Activated CD8-positive, alpha-beta T cell treated with anti-CD3 and anti-CD28 coated beads for 36 hours (primary cell): ENCODE data around the gene PATJ. TPM values are rescaled to one million over a fixed set of nuclear protein-coding genes. Genes with fewer than 3 reads are reported as not detected.

Source experiments
- ATAC-seq: fragments of 200-7000 bp; cut with Tn5 transposase; one replicate; pipeline ENCODE4 v1.10.0; 2021; ENCODE audit warnings: mild to moderate bottlenecking, moderate library complexity
- CTCF ChIA-PET: fragments of 350-600 bp; sonication (Branson Sonifier 250); formaldehyde crosslinking; loops from one replicate; lab custom pipeline; 2021; ENCODE audit warnings: antibody characterized with exemption; lab: Charles Lee
- POLR2A ChIA-PET: fragments of 350-600 bp; sonication (Branson Sonifier 250); formaldehyde crosslinking; loops from one replicate; lab custom pipeline; 2021; ENCODE audit warnings: antibody characterized with exemption; lab: Charles Lee
- DNase-seq: peaks from one replicate; pipeline ENCODE4 v3.0.0-alpha.2; 2020
- H3K27ac Mint-ChIP-seq: one replicate; pipeline ENCODE4 v1.8.0; 2021; ENCODE audit warnings: mild to moderate bottlenecking, mixed read lengths
- H3K27me3 Mint-ChIP-seq: one replicate; pipeline ENCODE4 v1.8.0; 2021; ENCODE audit warnings: mixed read lengths
- H3K36me3 Mint-ChIP-seq: one replicate; pipeline ENCODE4 v1.8.0; 2021; ENCODE audit warnings: low read depth, mixed read lengths
- H3K4me1 Mint-ChIP-seq: one replicate; pipeline ENCODE4 v1.8.0; 2021; ENCODE audit warnings: low read depth, mixed read lengths
- H3K4me3 Mint-ChIP-seq: one replicate; pipeline ENCODE4 v1.8.0; 2021; ENCODE audit warnings: mild to moderate bottlenecking, moderate library complexity, mixed read lengths
- H3K9me3 Mint-ChIP-seq: one replicate; pipeline ENCODE4 v1.8.0; 2021; ENCODE audit warnings: mixed read lengths
- intact Hi-C: fragments of 100-400 bp; cut with micrococcal nuclease; formaldehyde crosslinking; loops from one replicate; pipeline ENCODE4 v1.10.0; 2022
- total RNA-seq, 2 experiments: library from RNA; stranded (reverse); gene quantifications; one replicate each; pipeline ENCODE4 v1.2.3, GENCODE V29; 2021
- TF ChIP-seq, protein P1 (sequence below): fragments of 200-600 bp; IDR thresholded peaks from one replicate; pipeline ENCODE4 v1.8.0; 2022; ENCODE audit warnings: antibody characterized with exemption, mild to moderate bottlenecking

Gene PATJ
- total RNA-seq, 2 experiments from 2014 or later = 8.1 to 9.2 TPM

DNA sequence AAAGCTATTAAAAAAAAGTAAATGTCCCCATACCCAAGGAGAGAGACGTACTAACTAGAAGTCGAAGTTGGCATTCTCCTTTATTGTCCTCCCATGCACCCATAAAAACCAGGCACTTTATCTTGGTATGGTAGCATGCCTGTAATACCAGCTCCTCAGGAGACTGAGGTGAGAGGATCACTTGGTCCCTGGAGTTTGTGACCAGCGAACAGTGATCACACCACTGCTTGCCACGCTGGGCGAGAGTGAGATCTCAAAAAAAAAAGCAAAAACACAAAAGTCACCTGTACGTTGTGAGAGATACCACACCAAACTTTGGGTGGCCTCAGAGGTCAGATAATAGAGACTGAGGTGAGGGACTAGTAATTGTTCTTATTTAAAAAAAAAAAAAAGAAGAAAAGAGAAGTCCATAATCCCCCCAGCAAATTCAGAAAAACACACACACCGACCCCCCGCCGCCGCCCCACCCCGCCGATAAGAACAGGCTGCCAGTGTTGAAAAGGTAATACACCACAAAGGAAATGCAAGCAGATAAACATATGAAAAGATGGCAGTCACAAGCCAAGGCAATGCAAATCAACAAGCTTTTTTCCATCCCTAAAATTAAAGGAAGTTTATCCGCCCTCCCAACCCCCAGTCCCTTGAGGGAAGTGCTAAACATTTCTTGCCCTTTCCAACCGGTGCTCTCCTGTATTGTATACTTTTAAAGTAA is 455.9 kb downstream of the PATJ start:
- no peak for ATAC-seq
- TF ChIP-seq, protein P1, sequence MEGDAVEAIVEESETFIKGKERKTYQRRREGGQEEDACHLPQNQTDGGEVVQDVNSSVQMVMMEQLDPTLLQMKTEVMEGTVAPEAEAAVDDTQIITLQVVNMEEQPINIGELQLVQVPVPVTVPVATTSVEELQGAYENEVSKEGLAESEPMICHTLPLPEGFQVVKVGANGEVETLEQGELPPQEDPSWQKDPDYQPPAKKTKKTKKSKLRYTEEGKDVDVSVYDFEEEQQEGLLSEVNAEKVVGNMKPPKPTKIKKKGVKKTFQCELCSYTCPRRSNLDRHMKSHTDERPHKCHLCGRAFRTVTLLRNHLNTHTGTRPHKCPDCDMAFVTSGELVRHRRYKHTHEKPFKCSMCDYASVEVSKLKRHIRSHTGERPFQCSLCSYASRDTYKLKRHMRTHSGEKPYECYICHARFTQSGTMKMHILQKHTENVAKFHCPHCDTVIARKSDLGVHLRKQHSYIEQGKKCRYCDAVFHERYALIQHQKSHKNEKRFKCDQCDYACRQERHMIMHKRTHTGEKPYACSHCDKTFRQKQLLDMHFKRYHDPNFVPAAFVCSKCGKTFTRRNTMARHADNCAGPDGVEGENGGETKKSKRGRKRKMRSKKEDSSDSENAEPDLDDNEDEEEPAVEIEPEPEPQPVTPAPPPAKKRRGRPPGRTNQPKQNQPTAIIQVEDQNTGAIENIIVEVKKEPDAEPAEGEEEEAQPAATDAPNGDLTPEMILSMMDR = no peak
- Mint-ChIP-seq H3K4me3 (no peak overlapping the region), H3K36me3 (no peaks in the 10 kb centered on the region), H3K9me3 (no peaks in the 10 kb centered on the region), H3K27me3 (peaks cover 22% of the 10 kb centered on the region), H3K27ac (no peak overlapping the region), H3K4me1 (peaks cover 4% of the 10 kb centered on the region)
- ChIA-PET CTCF (interaction anchor here (0.7 to 1.7 kb wide), 3 partner anchors 22 to 1240 kb away, joined by 3 to 6 read pairs (median 3); no protein-coding TSS in a partner anchor), POLR2A (interaction anchor here (0.7 kb wide), 1 partner anchor 239 kb away, joined by 3 read pairs; the partner anchor contains the start of gene USP1)
- intact Hi-C loops = no loop called here
- no peak for DNase-seq

DNA sequence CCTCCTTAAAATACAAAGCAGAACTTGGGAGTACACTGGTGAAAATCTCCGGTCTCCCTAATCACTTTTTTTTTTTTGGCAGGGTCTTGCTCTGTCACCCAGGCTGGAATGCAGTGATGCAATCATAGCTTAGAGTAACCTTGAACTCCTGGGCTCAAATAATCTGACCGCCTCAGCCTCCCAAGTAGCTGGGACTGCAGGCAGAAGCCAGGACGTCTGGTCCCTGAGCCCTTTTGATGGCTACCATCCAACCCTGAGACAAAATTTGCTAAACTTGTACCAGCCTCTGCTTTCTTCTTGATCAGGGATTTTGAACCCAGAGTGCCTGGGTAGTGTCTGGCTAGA is 456.5 kb downstream of the PATJ start:
- no peak for ATAC-seq
- Mint-ChIP-seq H3K27ac (no peak overlapping the region), H3K4me1 (peaks cover 4% of the 10 kb centered on the region), H3K4me3 (no peak overlapping the region), H3K9me3 (no peaks in the 10 kb centered on the region), H3K36me3 (no peaks in the 10 kb centered on the region), H3K27me3 (peaks cover 19% of the 10 kb centered on the region)
- POLR2A ChIA-PET = no interaction called here
- DNase-seq = no peak
- CTCF ChIA-PET = interaction anchor here (0.7 kb wide), 1 partner anchor 1241 kb away, joined by 3 read pairs; no protein-coding TSS in a partner anchor
- TF ChIP-seq, protein P1 = no peak
- intact Hi-C loops = no loop called here

DNA sequence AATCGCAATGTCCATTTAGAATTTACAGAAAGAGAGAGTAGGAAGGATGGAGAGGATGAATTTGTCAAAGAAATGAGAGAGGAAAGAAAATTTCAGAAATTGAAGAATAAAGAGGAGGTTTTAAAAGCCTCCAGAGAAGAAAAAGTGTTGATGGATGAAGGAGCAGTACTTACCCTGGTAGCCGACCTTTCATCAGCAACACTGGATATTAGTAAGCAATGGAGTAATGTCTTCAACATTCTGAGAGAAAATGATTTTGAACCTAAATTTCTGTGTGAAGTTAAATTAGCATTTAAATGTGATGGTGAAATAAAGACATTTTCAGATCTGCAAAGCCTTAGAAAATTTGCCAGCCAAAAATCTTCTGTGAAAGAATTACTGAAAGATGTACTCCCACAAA is 464.9 kb downstream of the PATJ start:
- ChIA-PET POLR2A (no interaction called here), CTCF (no interaction called here)
- Mint-ChIP-seq H3K9me3 (peaks cover 14% of the 10 kb centered on the region), H3K36me3 (peaks cover 2% of the 10 kb centered on the region), H3K4me1 (peaks cover 8% of the 10 kb centered on the region), H3K27ac (no peak overlapping the region), H3K4me3 (no peak overlapping the region), H3K27me3 (peaks cover 4% of the 10 kb centered on the region)
- DNase-seq (no peak), ATAC-seq (no peak)
- TF ChIP-seq, protein P1 = no peak
- intact Hi-C loops = no loop called here

DNA sequence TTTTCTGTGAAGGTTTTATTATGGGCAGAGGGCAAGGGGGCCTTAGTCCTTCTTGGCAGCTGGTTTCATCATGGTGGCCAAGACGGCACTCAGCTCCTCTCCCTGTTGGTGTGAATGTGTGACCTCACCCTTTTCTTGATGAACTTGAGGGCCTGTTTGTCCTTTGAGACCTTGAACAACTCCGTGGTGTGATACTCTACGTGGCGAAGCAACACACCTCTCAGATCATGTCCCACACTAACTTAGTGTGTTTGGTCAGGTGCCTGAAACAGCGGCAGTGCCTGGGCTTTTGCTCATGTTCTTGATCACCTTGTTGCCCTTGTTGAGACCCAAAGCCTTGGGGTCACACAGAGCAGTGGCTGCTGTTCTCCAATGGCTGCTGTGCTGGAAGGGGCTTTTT is 465.8 kb downstream of the PATJ start:
- TF ChIP-seq, protein P1 = no peak
- no peak for ATAC-seq
- Mint-ChIP-seq H3K4me3 (no peak overlapping the region), H3K4me1 (peaks cover 8% of the 10 kb centered on the region), H3K36me3 (peaks cover 2% of the 10 kb centered on the region), H3K27me3 (peaks cover 4% of the 10 kb centered on the region), H3K9me3 (peaks cover 14% of the 10 kb centered on the region), H3K27ac (no peak overlapping the region)
- CTCF ChIA-PET = no interaction called here
- DNase-seq = no peak
- POLR2A ChIA-PET = no interaction called here
- intact Hi-C loops = no loop called here

DNA sequence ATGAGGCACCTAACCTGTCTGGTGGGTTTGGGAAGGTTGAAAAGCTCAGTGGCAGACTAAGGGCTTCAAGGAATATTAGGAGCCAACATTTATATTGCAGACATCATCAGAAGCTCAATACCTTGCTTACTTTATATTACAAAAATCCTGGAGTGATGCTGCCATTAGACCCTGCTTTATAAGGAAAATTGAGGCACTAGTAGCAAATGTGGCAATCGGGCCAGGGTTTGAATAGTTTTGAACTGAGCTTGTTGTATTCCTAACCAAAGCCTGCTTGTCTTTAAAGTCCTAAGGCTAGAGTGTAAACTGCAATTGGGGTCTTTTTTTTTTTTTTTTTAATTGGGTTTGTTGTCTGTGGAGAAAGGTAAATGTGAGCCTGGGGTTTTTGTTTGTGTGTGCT is 466.7 kb downstream of the PATJ start:
- Mint-ChIP-seq H3K27me3 (peaks cover 4% of the 10 kb centered on the region), H3K36me3 (peaks cover 2% of the 10 kb centered on the region), H3K4me3 (no peak overlapping the region), H3K27ac (no peak overlapping the region), H3K9me3 (peaks cover 14% of the 10 kb centered on the region), H3K4me1 (peaks cover 8% of the 10 kb centered on the region)
- intact Hi-C loops = no loop called here
- TF ChIP-seq, protein P1 = no peak
- no peak for DNase-seq
- POLR2A ChIA-PET = no interaction called here
- CTCF ChIA-PET = no interaction called here
- ATAC-seq = no peak
